Neural cell (in vitro differentiated cells): ENCODE data around the gene SMARCA4. TPM values are rescaled to one million over a fixed set of nuclear protein-coding genes. Genes with fewer than 3 reads are reported as not detected.
A peak's percentile ranks its signal among the peaks of the same experiment; 100 is the strongest.

ENCODE experiments used
- H2AFZ ChIP-seq: fragments of 200-600, 300-800 bp; sonication (generic), shearing (Covaris generic); 2 replicates; pipeline ENCODE4 v1.6.0; 2014; ENCODE audit warnings: low read depth, mild to moderate bottlenecking, antibody characterized with exemption, low read length, moderate library complexity
- H3F3A ChIP-seq: fragments of 200-600 bp; shearing (Covaris generic); 2 replicates; pipeline ENCODE4 v1.6.1; 2016; ENCODE audit warnings: mild to moderate bottlenecking, moderate library complexity, mixed read lengths, antibody characterized with exemption, low read length; ENCODE audit not compliant: insufficient read depth, poor library complexity, severe bottlenecking
- H3K27ac ChIP-seq: fragments of 200-600, 300-800 bp; sonication (generic), shearing (Covaris generic); 2 replicates; pipeline ENCODE4 v1.5.1; 2014; ENCODE audit warnings: mild to moderate bottlenecking, low read length, moderate library complexity
- H3K27me3 ChIP-seq: fragments of 300-800, 200-600 bp; sonication (generic), shearing (Covaris generic); 2 replicates; pipeline ENCODE4 v1.6.0; 2014; ENCODE audit warnings: mild to moderate bottlenecking, low read depth, low read length, moderate library complexity; ENCODE audit not compliant: insufficient read depth
- H3K36me3 ChIP-seq: fragments of 300-800, 200-600 bp; sonication (generic), shearing (Covaris generic); 2 replicates; pipeline ENCODE4 v1.5.1; 2014; ENCODE audit warnings: mild to moderate bottlenecking, antibody characterized with exemption, low read length, moderate library complexity; ENCODE audit not compliant: insufficient read depth
- H3K4me2 ChIP-seq: fragments of 300-800, 200-600 bp; sonication (generic), shearing (Covaris generic); 2 replicates; pipeline ENCODE4 v1.6.0; 2014; ENCODE audit warnings: mild to moderate bottlenecking, low read length
- H3K4me3 ChIP-seq: fragments of 300-800, 200-600 bp; sonication (generic), shearing (Covaris generic); 2 replicates; pipeline ENCODE4 v1.5.1; 2014; ENCODE audit warnings: mild to moderate bottlenecking, low read length, moderate library complexity
- H3K79me2 ChIP-seq: fragments of 200-600 bp; shearing (Covaris generic); replicated peaks from 2 replicates; pipeline ENCODE4 v1.6.0; 2014; ENCODE audit warnings: mild to moderate bottlenecking, low read length, moderate library complexity; ENCODE audit not compliant: insufficient read depth
- H3K9ac ChIP-seq: fragments of 300-800, 200-600 bp; sonication (generic), shearing (Covaris generic); 2 replicates; pipeline ENCODE4 v1.6.1; 2016; ENCODE audit warnings: mild to moderate bottlenecking, low read length, mixed read lengths
- H3K9me2 ChIP-seq: fragments of 200-600 bp; shearing (Covaris generic); 2 replicates; pipeline ENCODE4 v1.6.1; 2016; ENCODE audit warnings: mild to moderate bottlenecking, low read length, mixed read lengths; ENCODE audit not compliant: insufficient read depth
- H3K9me3 ChIP-seq: fragments of 200-600, 300-800 bp; sonication (generic), shearing (Covaris generic); 2 replicates; pipeline ENCODE4 v1.6.1; 2016; ENCODE audit warnings: mild to moderate bottlenecking, mixed run types, low read length, moderate library complexity, mixed read lengths
- H4K20me1 ChIP-seq: fragments of 200-600 bp; shearing (Covaris generic); 2 replicates; pipeline ENCODE4 v1.6.1; 2016; ENCODE audit warnings: mild to moderate bottlenecking, mixed run types; ENCODE audit not compliant: insufficient read depth
- CTCF ChIP-seq: fragments of 450-650 bp; IDR thresholded peaks from 2 replicates; pipeline ENCODE4 v1.5.1; 2014; ENCODE audit warnings: antibody characterized with exemption, mild to moderate bottlenecking, moderate library complexity; ENCODE audit not compliant: poor library complexity, severe bottlenecking
- EP300 ChIP-seq: fragments of 450-650 bp; conservative IDR thresholded peaks from 2 replicates; pipeline ENCODE4 v1.6.1; 2014; ENCODE audit warnings: antibody characterized with exemption, mild to moderate bottlenecking, moderate library complexity; ENCODE audit not compliant: poor library complexity, severe bottlenecking
- EZH2 ChIP-seq: fragments of 200-600, 300-800 bp; shearing (Covaris generic), sonication (generic); IDR thresholded peaks from 2 replicates; pipeline ENCODE4 v1.6.1; 2014; ENCODE audit warnings: antibody characterized with exemption, low read length, borderline replicate concordance, mild to moderate bottlenecking; ENCODE audit not compliant: insufficient read depth, poor library complexity, severe bottlenecking
- MXI1 ChIP-seq: fragments of 450-650 bp; conservative IDR thresholded peaks from 2 replicates; pipeline ENCODE4 v1.6.1; 2014; ENCODE audit warnings: antibody characterized with exemption, mild to moderate bottlenecking; ENCODE audit not compliant: poor library complexity, severe bottlenecking
- POLR2AphosphoS5 ChIP-seq: IDR thresholded peaks from 2 replicates; pipeline ENCODE4 v1.6.1; 2012
- RAD21 ChIP-seq: fragments of 450-650 bp; conservative IDR thresholded peaks from 2 replicates; pipeline ENCODE4 v1.6.1; 2014; ENCODE audit warnings: antibody characterized with exemption, mild to moderate bottlenecking, moderate library complexity
- REST ChIP-seq: IDR thresholded peaks from 2 replicates; pipeline ENCODE4 v1.6.1; 2012; ENCODE audit warnings: borderline replicate concordance
- SMC3 ChIP-seq: fragments of 450-650 bp; conservative IDR thresholded peaks from 2 replicates; pipeline ENCODE4 v1.6.1; 2014; ENCODE audit warnings: antibody characterized with exemption, mild to moderate bottlenecking, moderate library complexity; ENCODE audit not compliant: poor library complexity
- TAF1 ChIP-seq: IDR thresholded peaks from 2 replicates; pipeline ENCODE4 v1.6.1; 2012; ENCODE audit warnings: low read depth
- polyA plus RNA-seq: library from polyadenylated mRNA; depleted of rRNA; stranded (reverse); fragments of >200 nt; gene quantifications from 2 replicates; pipeline ENCODE4 v1.2.3, GENCODE V29; 2014

Gene SMARCA4
- polyA plus RNA-seq, 1 donor from 2014 or later: 97.3 TPM

GRCh38 chr19:11035441-11036377 lies 74.9 kb downstream of the SMARCA4 start:
- TF ChIP-seq TAF1 (no peak), POLR2AphosphoS5 (peak; percentile 15), CTCF (peak; percentile 71), REST (no peak), RAD21 (peak; percentile 50), MXI1 (no peak), EZH2 (no peak), EP300 (no peak), SMC3 (peak; percentile 55)
- H2AFZ ChIP-seq: no peak overlapping the region
- H4K20me1 ChIP-seq: no peaks in the 10 kb centered on the region
- no peak overlapping the region for H3K27ac ChIP-seq
- no peaks in the 10 kb centered on the region for H3K9me3 ChIP-seq
- H3K9me2 ChIP-seq: no peaks in the 10 kb centered on the region
- no peak overlapping the region for H3K4me2 ChIP-seq
- no peaks in the 10 kb centered on the region for H3K27me3 ChIP-seq
- no peak overlapping the region for H3K4me3 ChIP-seq
- H3K79me2 ChIP-seq: peaks cover 3% of the 10 kb centered on the region
- H3K36me3 ChIP-seq: peaks cover 8% of the 10 kb centered on the region
- no peak overlapping the region for H3K9ac ChIP-seq
- H3F3A ChIP-seq: no peaks in the 10 kb centered on the region

GRCh38 chr19:11038511-11038910 lies 77.7 kb downstream of the SMARCA4 start:
- H3K79me2 ChIP-seq: peaks cover 3% of the 10 kb centered on the region
- no peak overlapping the region for H3K27ac ChIP-seq
- no peaks in the 10 kb centered on the region for H3F3A ChIP-seq
- no peaks in the 10 kb centered on the region for H3K9me2 ChIP-seq
- H3K9ac ChIP-seq: no peak overlapping the region
- H4K20me1 ChIP-seq: peaks cover 4% of the 10 kb centered on the region
- H3K9me3 ChIP-seq: no peaks in the 10 kb centered on the region
- H2AFZ ChIP-seq: no peak overlapping the region
- H3K4me2 ChIP-seq: no peak overlapping the region
- H3K4me3 ChIP-seq: no peak overlapping the region
- peaks cover 8% of the 10 kb centered on the region for H3K36me3 ChIP-seq
- no peak for TF ChIP-seq EP300
- no peak for TF ChIP-seq EZH2
- TF ChIP-seq CTCF: no peak
- TF ChIP-seq REST: no peak
- TF ChIP-seq TAF1: no peak
- TF ChIP-seq SMC3: no peak
- TF ChIP-seq MXI1: no peak
- no peak for TF ChIP-seq RAD21
- no peak for TF ChIP-seq POLR2AphosphoS5
- H3K27me3 ChIP-seq: no peaks in the 10 kb centered on the region
